ENCODE measurements around the gene EP300.
"Not testable (repeated sequence)": the region's sequence is repeated elsewhere in the genome, so short reads cannot be mapped to it uniquely, and the experiment has no call there.

Gene EP300

DNA sequence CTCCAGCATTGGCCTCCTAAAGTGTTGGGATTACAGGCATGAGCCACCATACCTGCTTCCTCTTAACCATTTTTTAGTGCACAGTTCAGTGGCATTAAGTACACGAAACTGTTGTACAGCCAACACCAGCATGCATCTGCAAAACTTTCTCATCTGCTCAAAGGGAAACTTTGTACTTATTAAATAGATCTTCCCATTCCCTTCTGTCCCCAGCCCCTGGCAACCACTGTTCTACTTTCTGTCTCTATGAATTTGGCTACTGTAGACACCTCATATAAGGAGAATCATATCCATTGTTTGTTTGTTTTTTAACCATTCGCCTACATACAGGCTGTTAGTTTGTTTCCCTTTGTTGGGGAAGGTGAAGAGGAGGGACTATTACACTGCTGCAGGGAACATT, 6.5 kb upstream of the EP300 start:
- no peak for DNase-seq (ENCODE audit: low read depth)

DNA sequence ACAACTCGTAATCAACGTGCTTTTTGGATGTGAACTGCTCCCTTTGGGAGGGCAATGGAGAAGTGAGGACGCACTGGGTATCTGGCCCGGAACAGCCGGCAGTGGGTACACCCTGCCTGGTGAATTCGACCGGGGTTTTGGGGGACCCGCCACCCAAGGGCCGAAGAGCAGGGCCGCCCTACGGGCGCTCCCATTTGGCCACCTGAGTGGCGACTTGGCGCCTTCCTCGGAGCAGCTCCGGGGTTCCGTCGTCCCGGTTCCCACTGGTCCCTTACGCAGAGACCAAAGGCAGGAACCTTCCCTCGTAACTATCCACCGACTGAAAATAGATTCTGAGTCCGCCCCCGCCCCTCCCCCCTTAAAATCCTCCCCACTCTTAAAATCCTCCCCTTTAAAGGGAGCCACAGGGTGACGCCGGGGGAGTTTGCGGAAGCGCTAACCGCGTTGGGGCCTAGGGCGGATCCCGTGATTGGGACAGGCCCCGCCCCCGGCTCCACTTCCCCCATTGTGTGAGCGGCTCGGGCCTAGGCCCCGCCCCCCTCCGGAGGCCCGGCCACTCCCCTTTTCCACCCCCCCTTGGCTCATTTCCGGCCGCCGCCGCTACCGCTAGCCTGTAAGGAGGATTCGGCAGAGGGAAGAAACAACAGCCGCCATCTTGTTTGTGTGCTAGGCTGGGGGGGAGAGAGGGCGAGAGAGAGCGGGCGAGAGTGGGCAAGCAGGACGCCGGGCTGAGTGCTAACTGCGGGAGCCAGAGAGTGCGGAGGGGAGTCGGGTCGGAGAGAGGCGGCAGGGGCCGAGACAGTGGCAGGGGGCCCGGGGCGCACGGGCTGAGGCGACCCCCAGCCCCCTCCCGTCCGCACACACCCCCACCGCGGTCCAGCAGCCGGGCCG, 1.0 kb upstream of the EP300 start:
- DNase-seq (ENCODE audit: low read depth) = peak; percentile 97

DNA sequence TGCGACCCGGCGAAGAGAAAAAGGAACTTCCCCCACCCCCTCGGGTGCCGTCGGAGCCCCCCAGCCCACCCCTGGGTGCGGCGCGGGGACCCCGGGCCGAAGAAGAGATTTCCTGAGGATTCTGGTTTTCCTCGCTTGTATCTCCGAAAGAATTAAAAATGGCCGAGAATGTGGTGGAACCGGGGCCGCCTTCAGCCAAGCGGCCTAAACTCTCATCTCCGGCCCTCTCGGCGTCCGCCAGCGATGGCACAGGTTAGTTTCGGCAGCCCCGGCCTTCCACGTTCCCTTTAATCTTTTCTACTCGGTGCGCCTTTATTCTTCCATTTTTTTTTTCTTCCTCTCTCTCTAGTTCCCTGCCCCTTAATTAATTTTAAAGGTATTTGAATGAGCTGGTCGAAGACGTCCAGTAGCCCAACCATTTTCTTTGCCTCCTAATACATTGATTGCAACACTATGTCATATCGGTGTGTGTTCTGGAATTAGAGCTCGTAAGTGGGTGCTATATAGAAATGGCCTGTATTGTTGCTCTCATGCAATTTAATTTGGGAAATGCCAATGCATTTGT, 537 bp downstream of the EP300 start:
- DNase-seq (ENCODE audit: low read depth) = peak; percentile 37

DNA sequence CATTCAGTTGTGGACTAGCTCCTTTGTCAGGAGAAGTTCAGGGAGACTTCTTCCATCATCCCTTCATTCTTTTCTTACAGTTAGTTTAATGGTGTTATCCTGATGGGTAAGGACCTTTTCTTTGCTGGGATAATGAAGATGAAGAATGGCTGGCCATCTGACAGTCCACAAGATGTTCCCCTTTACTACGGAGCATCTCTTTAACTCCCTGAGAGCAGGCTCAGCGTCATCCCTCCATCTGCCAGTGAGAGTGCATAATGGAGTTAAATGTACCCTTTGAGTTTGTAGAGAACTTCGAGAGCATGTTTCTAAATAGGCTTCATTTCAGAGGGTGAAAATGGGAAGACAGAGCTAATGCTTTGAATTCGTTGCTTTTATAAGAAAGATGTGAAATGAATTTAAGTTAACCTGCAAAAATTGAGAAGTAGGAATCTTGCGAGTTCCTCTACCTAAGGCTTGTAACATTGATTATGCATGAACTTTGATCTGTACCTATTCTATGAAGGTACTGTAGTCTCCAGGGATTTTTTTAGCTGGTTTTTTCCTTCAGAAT, 1.7 kb downstream of the EP300 start:
- peak; percentile 40 for DNase-seq (ENCODE audit: low read depth)

DNA sequence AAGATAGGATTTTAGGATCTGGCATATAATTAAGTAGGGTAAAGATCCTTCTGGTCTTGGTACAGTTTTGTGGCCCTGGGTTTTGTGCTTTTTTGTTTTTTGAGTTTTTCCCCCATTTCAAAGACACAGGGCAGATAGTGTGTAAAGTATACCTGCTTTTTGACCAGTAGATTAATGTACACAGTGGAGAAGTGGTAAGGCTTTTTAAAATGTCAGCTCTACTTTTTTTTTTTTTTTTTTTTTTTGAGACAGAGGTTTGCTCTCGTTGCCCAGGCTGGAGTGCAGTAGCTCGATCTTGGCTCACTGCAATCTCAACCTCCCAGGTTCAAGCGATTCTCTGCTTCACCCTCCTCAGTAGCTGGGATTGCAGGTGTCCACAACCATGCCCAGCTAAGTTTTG, 4.0 kb downstream of the EP300 start:
- no peak for DNase-seq (ENCODE audit: low read depth)

DNA sequence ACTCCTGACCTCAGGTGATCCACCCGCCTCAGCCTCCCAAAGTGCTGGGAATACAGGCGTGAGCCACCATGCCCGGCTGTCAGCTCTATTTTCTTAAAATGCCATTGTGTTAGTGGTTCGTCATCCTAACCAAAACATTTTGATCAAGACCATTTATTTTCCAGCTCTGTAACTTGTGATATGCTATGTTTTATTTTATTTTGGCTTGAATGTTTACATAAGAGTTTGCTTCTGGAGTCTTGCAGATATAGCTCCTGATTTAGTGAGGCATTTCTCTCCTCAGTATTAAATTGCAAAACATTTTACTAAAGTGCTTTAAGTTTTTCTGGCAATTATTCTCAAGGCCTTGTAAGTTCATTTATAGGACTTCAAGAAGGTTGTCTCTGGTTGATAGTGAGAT, 4.4 kb downstream of the EP300 start:
- DNase-seq (ENCODE audit: low read depth) = peak; percentile 29

DNA sequence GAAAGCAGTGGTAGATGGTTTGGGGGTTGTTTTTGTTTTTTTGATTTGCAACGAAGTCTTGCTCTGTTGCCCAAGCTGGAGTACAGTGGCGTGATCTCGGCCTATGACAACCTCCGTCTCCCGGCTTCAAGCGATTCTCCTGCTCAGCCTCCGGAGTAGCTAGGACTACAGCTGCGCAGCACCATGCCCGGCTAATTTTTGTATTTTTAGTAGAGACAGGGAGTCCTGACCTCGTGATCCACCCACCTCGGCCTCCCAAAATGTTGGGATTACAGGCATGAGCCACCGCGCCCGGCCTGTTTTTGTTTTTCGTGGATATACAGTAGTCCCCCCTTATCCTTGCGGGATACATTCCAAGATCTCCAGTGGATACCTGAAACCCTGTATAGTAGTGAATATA, 6.6 kb downstream of the EP300 start:
- DNase-seq (ENCODE audit: low read depth) = no peak

DNA sequence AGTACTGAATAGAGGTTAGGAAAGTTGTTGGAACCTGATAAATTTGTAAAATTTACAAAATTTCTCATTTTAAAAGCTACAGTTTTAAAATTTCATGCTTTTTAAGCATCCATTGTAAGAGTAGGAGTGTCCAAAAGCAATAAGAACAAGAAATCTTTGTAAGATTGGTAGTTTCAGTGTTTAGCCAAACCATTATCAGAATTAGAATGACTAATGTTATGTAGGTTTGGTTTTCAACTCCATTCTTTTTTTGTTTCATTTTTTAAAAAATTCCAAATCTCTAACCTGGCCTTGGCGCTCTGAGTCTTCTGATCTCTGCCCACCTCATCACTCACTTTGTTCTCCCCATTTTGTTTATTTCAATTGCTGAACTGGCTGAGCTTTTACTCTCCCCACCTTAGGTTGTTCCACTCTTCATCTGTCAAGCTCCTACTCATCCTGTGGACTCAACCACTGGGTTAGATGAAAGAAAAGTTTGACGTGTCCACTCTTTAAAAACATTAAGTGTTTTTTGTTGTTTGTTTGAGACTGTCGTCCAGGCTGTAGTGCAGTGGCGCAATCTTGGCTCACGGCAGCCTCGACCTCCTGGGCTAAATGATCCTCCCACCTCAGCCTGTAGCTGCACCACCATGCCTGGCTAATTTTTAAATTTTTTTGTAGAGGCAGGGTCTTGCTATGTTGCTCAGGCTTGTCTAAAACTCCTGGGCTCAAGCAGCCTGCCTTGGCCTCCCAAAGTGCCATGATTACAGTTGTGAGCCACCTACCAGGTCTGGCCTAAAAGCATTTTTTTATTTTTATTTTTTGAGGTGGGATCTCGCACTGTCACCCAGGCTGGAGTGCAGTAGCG, 14.0 kb downstream of the EP300 start:
- peak; percentile 74 for DNase-seq (ENCODE audit: low read depth)

DNA sequence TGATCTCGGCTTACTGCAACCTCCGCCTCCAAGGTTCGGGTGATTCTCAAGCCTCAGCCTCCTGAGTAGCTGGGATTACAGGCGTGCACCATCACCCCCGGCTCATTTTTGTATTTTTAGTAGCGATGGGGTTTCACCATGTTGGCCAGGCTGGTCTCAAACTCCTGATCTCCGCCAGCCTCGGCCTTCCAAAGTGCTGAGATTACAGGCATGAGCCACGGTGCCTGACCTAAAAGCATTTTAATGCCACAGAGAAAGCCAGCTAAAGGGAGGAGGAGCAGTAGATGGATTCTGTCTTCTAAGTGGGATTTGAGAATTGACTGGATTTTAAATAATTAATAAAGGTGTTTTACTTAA, 14.6 kb downstream of the EP300 start:
- DNase-seq (ENCODE audit: low read depth) = not testable (repeated sequence)

DNA sequence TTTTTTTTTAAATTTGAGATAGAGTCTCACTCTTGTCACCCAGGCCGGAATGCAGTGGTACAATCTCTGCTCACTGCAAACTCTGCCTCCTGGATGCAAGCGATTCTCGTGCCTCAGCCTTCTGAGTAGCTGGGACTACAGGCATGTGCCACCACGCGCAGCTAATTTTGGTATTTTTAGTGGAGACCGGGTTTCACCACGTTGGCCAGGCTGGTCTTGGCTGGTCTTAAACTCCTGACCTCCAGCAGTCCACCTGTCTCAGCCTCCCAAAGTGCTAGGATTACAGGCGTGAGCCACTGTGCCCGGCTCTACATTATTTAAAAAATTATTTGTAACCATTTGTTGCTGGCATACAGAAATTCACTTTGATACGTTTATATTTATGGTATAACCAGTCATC, 18.6 kb downstream of the EP300 start:
- DNase-seq (ENCODE audit: low read depth) = no peak

DNA sequence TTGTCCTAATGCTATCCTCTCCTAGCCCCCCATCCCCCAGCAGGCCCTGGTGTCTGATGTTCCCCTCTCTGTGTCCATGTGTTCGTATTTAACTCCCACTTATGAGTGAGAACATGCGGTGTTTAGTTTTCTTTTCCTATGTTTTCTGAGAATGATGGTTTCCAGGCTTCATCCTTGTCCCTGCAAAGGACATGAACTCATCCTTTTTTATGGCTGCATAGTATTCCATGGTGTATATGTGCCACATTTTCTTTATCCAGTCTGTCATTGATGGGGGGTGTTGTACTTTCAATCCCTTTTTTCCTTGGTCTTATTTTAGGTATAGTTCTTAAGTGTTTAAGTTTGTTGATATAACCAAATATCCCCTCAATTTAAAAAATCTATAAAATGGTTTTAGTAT, 23.9 kb downstream of the EP300 start:
- DNase-seq (ENCODE audit: low read depth) = no peak

DNA sequence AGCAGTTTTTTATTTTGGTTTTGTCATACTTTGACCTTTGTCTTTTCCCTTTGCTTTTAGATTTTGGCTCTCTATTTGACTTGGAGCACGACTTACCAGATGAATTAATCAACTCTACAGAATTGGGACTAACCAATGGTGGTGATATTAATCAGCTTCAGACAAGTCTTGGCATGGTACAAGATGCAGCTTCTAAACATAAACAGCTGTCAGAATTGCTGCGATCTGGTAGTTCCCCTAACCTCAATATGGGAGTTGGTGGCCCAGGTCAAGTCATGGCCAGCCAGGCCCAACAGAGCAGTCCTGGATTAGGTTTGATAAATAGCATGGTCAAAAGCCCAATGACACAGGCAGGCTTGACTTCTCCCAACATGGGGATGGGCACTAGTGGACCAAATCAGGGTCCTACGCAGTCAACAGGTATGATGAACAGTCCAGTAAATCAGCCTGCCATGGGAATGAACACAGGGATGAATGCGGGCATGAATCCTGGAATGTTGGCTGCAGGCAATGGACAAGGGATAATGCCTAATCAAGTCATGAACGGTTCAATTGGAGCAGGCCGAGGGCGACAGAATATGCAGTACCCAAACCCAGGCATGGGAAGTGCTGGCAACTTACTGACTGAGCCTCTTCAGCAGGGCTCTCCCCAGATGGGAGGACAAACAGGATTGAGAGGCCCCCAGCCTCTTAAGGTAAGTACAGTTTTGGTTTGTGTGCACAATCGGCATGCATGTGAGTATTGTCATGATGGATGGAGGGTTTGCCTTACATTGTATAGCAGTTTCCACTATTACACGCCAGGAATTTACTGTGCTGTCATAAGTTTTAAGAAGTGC, 25.0 kb downstream of the EP300 start:
- no peak for DNase-seq (ENCODE audit: low read depth)

DNA sequence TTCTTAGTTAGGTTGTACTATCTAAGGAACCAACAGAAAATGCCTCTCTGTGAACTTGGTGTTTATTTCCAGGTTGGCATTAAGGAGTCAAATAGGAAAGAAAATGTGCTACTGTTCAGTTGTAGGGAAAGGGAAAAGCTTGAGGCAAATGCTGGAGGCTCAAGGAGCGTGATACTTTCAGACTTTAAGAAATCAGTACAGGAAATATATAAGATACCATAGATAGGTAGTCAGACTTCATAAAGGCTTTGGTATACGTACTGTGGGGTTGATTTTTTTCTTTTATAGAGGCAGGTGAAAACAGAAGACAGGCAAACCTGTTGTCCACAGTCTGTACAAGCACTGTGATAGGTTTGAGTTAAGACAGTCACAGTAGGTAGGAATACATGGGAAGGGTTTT, 30.8 kb downstream of the EP300 start:
- DNase-seq (ENCODE audit: low read depth) = peak; percentile 24

DNA sequence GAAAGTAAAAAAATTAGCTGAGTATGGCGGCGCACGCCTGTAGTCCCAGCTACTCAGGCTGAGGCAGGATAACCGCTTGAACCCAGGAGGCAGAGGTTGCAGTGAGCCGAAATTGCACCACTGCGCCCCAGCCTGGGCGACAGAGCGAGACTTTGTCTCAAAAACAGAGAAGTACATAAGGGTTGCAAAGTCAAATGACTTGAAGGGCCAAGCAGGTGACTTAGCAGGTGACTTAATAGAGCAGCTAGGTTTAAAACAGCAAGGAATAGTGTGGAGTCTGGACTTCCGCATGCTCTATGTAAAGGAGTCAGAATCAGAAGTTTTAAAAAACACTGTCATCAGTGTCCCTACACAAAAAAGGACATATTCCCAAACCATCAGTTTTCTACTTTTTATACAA, 31.7 kb downstream of the EP300 start:
- no peak for DNase-seq (ENCODE audit: low read depth)

DNA sequence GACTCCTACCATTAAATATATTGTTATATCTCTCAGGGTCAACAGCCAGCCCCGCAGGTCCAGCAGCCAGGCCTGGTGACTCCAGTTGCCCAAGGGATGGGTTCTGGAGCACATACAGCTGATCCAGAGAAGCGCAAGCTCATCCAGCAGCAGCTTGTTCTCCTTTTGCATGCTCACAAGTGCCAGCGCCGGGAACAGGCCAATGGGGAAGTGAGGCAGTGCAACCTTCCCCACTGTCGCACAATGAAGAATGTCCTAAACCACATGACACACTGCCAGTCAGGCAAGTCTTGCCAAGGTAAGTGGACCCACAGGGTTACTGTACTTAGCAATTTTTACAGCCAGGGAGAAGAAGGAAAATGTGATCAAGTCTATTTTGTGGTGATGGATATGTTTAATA, 35.1 kb downstream of the EP300 start:
- no peak for DNase-seq (ENCODE audit: low read depth)

DNA sequence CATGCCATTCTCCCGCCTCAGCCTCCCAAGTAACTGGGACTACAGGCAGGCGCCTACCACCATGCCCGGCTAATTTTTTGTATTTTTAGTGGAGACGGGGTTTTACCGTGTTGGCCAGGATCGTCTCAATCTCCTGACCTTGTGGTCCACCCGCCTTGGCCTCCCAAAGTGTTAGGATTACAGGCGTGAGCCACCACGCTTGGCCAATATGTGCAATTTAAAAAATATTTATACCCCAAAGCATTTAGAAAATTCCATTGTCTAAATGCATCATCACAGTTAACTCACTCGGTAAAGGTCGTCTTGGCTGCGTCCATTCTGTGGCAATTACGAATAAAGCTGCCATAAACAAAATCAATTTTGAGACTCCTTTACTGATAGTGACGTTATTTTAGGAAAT, 36.2 kb downstream of the EP300 start:
- no peak for DNase-seq (ENCODE audit: low read depth)

DNA sequence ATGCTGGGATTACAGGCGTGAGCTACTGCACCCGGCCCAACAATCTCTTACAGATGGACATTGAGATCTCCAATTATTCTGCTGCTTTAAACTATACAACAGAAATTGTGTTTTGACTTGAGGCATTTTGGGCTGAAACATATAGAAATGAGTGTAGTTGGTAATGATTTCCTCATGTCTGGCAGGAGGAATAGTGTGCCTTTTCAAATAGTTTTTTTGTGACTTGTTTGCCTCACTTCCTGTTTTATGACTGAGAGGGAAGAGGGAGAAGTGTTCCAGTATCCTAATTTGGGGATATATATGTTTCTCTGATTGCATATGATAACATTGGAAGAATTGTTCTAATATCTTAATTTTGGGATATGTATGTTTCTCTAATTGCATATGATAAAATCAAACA, 40.2 kb downstream of the EP300 start:
- no peak for DNase-seq (ENCODE audit: low read depth)

DNA sequence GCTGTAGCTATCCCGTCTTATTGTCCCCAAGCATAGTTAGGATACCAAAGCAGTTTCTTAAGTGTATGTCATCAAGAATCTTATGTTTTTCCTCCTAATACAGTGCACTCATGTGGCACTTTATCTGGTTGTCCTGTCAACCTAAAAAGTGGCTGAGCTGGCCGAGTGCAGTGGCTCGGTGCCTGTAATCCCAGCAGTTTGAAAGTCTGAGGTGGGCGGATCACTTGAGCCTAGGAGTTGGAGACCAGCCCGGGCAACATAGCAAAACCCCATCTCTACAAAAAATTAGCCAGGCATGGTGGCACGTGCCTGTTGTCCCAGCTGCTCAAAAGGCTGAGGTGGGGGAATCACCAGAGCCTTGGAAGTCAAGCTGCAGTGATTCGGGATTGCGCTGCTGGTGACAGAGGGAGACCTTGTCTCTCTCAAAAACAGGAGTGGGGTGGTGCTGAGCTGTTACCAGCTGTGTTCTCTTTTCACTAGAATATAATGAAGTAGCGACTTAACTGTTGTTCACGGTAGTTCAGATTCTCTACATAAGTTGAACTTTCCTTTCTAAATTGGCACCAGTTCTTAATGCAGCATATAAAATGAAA, 48.1 kb downstream of the EP300 start:
- no peak for DNase-seq (ENCODE audit: low read depth)

DNA sequence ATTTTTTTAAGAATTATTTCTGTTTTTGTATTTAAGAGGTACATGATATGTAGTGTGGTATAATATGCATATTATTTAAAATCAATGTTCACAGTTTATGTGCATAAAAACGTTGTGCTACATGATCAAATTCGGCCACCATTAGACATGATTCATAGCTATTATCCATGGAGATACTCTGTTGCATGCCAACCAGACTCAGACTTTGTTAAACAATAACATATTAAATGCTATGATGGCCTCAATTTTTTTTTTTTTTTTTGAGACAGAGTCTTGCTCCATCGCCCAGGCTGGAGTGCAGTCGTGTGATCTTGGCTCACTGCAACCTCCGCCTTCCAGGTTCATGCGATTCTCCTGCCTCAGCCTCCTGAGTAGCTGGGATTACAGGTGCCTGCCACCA, 53.5 kb downstream of the EP300 start:
- not testable (repeated sequence) for DNase-seq (ENCODE audit: low read depth)

DNA sequence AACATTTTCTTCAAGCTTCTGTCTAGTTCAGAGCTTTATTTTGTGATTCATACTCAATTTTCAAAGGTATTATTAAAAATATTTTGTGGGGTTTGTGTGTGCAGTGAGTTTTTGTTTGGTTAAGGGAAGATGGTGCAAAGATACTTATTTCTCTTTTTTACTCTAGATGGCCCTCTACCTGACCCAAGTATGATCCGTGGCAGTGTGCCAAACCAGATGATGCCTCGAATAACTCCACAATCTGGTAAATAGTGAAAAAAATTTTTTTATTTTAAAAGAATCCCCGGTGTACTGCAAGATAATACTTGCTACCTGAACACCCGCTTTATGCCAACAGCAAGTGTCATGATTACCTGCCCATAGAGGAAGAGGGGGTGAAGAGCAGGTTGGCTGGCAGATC, 54.2 kb downstream of the EP300 start:
- peak; percentile 6 for DNase-seq (ENCODE audit: low read depth)

DNA sequence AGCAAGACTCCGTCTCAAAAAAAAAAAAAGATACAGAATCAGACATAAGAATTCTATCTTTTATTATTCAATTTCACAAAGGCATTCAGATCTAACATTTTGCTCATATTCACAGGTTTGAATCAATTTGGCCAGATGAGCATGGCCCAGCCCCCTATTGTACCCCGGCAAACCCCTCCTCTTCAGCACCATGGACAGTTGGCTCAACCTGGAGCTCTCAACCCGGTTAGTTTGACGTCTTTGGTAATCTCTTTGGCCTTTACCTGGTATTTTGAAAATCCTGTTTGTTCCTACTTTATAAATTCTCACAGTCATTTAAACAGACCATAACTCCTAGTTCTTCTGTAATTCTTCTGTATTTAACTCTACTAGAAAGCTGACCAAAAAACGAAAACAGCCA, 55.3 kb downstream of the EP300 start:
- no peak for DNase-seq (ENCODE audit: low read depth)
